ENCODE results near the gene FAT1. TPM values are rescaled to one million over a fixed set of nuclear protein-coding genes. Genes with fewer than 3 reads are reported as not detected.

FAT1 gene
- total and polyA plus RNA-seq, 2 donors (not counting 1 experiment from before 2014, with no cell fraction given), result 151 to 729 TPM

DNA sequence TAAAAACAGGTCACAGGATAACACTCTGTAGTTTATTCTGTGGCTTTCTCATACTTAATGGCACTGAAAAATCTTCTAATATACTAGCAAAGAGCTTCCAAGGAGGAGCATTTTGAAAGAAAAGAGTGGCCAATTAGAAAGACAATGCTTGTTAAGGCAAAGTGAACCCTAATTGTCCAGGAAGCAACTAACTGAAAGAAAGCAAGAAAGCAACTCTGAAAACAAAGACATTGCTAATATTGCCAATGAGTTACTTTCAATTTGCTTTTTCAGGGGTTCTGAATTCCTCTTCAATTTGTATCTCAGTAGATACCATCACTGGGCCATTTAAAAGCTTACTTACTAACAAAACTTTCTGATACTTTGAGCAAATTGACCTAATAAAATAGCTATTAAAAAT is 89.8 kb downstream of the FAT1 start:
- H3K9ac ChIP-seq (ENCODE audit: insufficient read depth, low read length), result no peak overlapping the region
- no peak overlapping the region for H2AFZ ChIP-seq (ENCODE audit: low read length)
- H3K27me3 ChIP-seq (ENCODE audit: control insufficient read depth, insufficient read depth, low read length), result no peaks in the 10 kb centered on the region
- peaks cover 15% of the 10 kb centered on the region for H3K36me3 ChIP-seq (ENCODE audit: control insufficient read depth, insufficient read depth, low read length)
- H3K4me1 ChIP-seq (ENCODE audit: control insufficient read depth, extremely low read depth, insufficient read depth, low read length), result no peaks in the 10 kb centered on the region
- H3K9me3 ChIP-seq (ENCODE audit: control insufficient read depth, insufficient read depth, low read depth, low read length), result no peaks in the 10 kb centered on the region
- DNase-seq (ENCODE audit: low read depth in 2 of 2), result no peak
- H3K4me2 ChIP-seq (ENCODE audit: extremely low read depth, insufficient read depth, low read length), result no peak overlapping the region
- H3K4me3 ChIP-seq (replicated peaks in 1 of 4; ENCODE audit: control extremely low read depth in 1 of 4, insufficient read depth in 1 of 4, low read depth in 3 of 4, low read length in 4 of 4), result no peak overlapping the region
- H3K27ac ChIP-seq (ENCODE audit: insufficient read depth, low read length), result no peak overlapping the region
- no peaks in the 10 kb centered on the region for H3K79me2 ChIP-seq (ENCODE audit: control insufficient read depth, insufficient read depth, low read length)
- no peak for TF ChIP-seq CTCF (conservative IDR thresholded peaks at IDR 0.05 in 1 of 2, IDR thresholded peaks at IDR 0.05 in 1 of 2; ENCODE audit: low read depth in 1 of 2, low read length in 2 of 2)
- TF ChIP-seq EZH2 (IDR thresholded peaks at IDR 0.05; ENCODE audit: low read length, missing control alignments), result no peak
- H4K20me1 ChIP-seq (ENCODE audit: control insufficient read depth, extremely low read depth, insufficient read depth, low read length), result no peaks in the 10 kb centered on the region

GRCh38 chr4:186630128-186630527 is 93.5 kb downstream of the FAT1 start:
- Histone ChIP-seq H3K36me3 (ENCODE audit: control insufficient read depth, insufficient read depth, low read length) (peaks cover 16% of the 10 kb centered on the region), H3K4me2 (ENCODE audit: extremely low read depth, insufficient read depth, low read length) (no peak overlapping the region), H3K4me3 (replicated peaks in 1 of 4; ENCODE audit: control extremely low read depth in 1 of 4, insufficient read depth in 1 of 4, low read depth in 3 of 4, low read length in 4 of 4) (no peak overlapping the region), H3K79me2 (ENCODE audit: control insufficient read depth, insufficient read depth, low read length) (peaks cover 2% of the 10 kb centered on the region), H3K4me1 (ENCODE audit: control insufficient read depth, extremely low read depth, insufficient read depth, low read length) (peaks cover 4% of the 10 kb centered on the region), H3K27me3 (ENCODE audit: control insufficient read depth, insufficient read depth, low read length) (no peaks in the 10 kb centered on the region), H3K27ac (ENCODE audit: insufficient read depth, low read length) (no peak overlapping the region), H2AFZ (ENCODE audit: low read length) (no peak overlapping the region), H4K20me1 (ENCODE audit: control insufficient read depth, extremely low read depth, insufficient read depth, low read length) (no peaks in the 10 kb centered on the region), H3K9ac (ENCODE audit: insufficient read depth, low read length) (no peak overlapping the region), H3K9me3 (ENCODE audit: control insufficient read depth, insufficient read depth, low read depth, low read length) (no peaks in the 10 kb centered on the region)
- TF ChIP-seq EZH2 (IDR thresholded peaks at IDR 0.05; ENCODE audit: low read length, missing control alignments) (no peak), CTCF (conservative IDR thresholded peaks at IDR 0.05 in 1 of 2, IDR thresholded peaks at IDR 0.05 in 1 of 2; ENCODE audit: low read depth in 1 of 2, low read length in 2 of 2) (no peak)
- DNase-seq (ENCODE audit: low read depth in 2 of 2), result no peak

- Histone ChIP-seq H3K4me2 (ENCODE audit: extremely low read depth, insufficient read depth, low read length) (no peak overlapping the region), H2AFZ (ENCODE audit: low read length) (no peak overlapping the region), H3K79me2 (ENCODE audit: control insufficient read depth, insufficient read depth, low read length) (peaks cover 6% of the 10 kb centered on the region), H3K36me3 (ENCODE audit: control insufficient read depth, insufficient read depth, low read length) (peaks cover 14% of the 10 kb centered on the region), H3K4me1 (ENCODE audit: control insufficient read depth, extremely low read depth, insufficient read depth, low read length) (peaks cover 16% of the 10 kb centered on the region), H3K4me3 (replicated peaks in 1 of 4; ENCODE audit: control extremely low read depth in 1 of 4, insufficient read depth in 1 of 4, low read depth in 3 of 4, low read length in 4 of 4) (no peak overlapping the region), H3K27ac (ENCODE audit: insufficient read depth, low read length) (no peak overlapping the region), H3K9me3 (ENCODE audit: control insufficient read depth, insufficient read depth, low read depth, low read length) (no peaks in the 10 kb centered on the region), H3K9ac (ENCODE audit: insufficient read depth, low read length) (no peak overlapping the region), H4K20me1 (ENCODE audit: control insufficient read depth, extremely low read depth, insufficient read depth, low read length) (no peaks in the 10 kb centered on the region), H3K27me3 (ENCODE audit: control insufficient read depth, insufficient read depth, low read length) (no peaks in the 10 kb centered on the region)
- DNase-seq (ENCODE audit: low read depth in 2 of 2), result no peak
- no peak for TF ChIP-seq EZH2 (IDR thresholded peaks at IDR 0.05; ENCODE audit: low read length, missing control alignments)
- no peak for TF ChIP-seq CTCF (conservative IDR thresholded peaks at IDR 0.05 in 1 of 2, IDR thresholded peaks at IDR 0.05 in 1 of 2; ENCODE audit: low read depth in 1 of 2, low read length in 2 of 2)
Observed at GRCh38 chr4:186628058-186628711, 95.5 kb downstream of the FAT1 start.

Measured in fibroblast of lung (primary cell).